ENCODE results near the gene TMC7. TPM values are rescaled to one million over a fixed set of nuclear protein-coding genes. Genes with fewer than 3 reads are reported as not detected.

TMC7 gene
- total and polyA plus RNA-seq, 2 of the 13 experiments (the other 11 are each of a cell fraction or from before 2014, with no cell fraction given), result 1.2 to 5.1 TPM

- ChIA-PET POLR2A (interaction anchor here (0.8 to 12.1 kb wide), 5 partner anchors 8 to 319 kb away, joined by 3 to 239 read pairs (median 9); partner anchors contain the start of gene RPS15A), CTCF (ENCODE audit: low intra/inter-chr PET ratio, low total read pairs) (interaction anchor here (2.6 kb wide), 1 partner anchor 23 kb away, joined by 8 read pairs; no protein-coding TSS in a partner anchor)
- in situ Hi-C loops (cut with HindIII; ENCODE audit: extremely low pct_ligation_motif_present, low pct_unique_long_range_greater_than_20kb) (no loop called here), intact Hi-C loops (cut with micrococcal nuclease; ENCODE audit: unreplicated experiment) (loop anchor here (2.0 to 10.0 kb wide), 2 partner anchors 22 to 1316 kb away; no protein-coding TSS in a partner anchor)
- no peak for DNase-seq (ENCODE audit: low spot score)
- Histone ChIP-seq H3K9ac (ENCODE audit: insufficient read depth, low read depth, low read length) (peak overlapping the region; percentile 72), H3K36me3 (replicated peaks in 1 of 2; ENCODE audit: control insufficient read depth in 1 of 2, insufficient read depth in 2 of 2, low read length in 2 of 2) (no peaks in the 10 kb centered on the region), H3K9me3 (ENCODE audit: low read length) (no peaks in the 10 kb centered on the region), H3K4me3 (replicated peaks in 1 of 3; ENCODE audit: insufficient read depth in 1 of 3, low read depth in 2 of 3, low read length in 3 of 3) (peak overlapping the region in 2 of 3 experiments; percentile 27 to 56; a peak in 2 of 6 replicates), H3K79me2 (ENCODE audit: insufficient read depth, low read length) (peaks cover under 1% of the 10 kb centered on the region), H3K4me1 (ENCODE audit: insufficient read depth, low read length) (peaks cover 92% of the 10 kb centered on the region), H3K27me3 (ENCODE audit: control insufficient read depth in 1 of 2, insufficient read depth in 2 of 2, low read length in 2 of 2) (peaks cover 0 to 9% of the 10 kb centered on the region in 2 experiments; a peak in 1 of 5 replicates), H4K20me1 (ENCODE audit: insufficient read depth, low read length) (no peaks in the 10 kb centered on the region), H3K4me2 (ENCODE audit: low read depth, low read length) (peak overlapping the region; percentile 91), H3K27ac (ENCODE audit: extremely low read length, insufficient read depth, low read length) (peak overlapping the region; percentile 82), H2AFZ (ENCODE audit: low read length) (peak overlapping the region; percentile 44)
- 9% methylated on average over 4 of the region's 4 CpGs for WGBS (ENCODE audit: low lambda C conversion rate)
- no peak for ATAC-seq
- BruUV-seq (replicated peaks), result no TSS peak
- TF ChIP-seq ZNF121 (CRISPR knock-in tag; IDR thresholded peaks at IDR 0.05) (peak; percentile 90), KLF11 (CRISPR knock-in tag; IDR thresholded peaks at IDR 0.05) (no peak), ZNF574 (CRISPR knock-in tag; IDR thresholded peaks at IDR 0.05) (0 out of 2 replicates have a peak, but pooled peaks have one; percentile 3), ZNF777 (CRISPR knock-in tag; IDR thresholded peaks at IDR 0.05) (no peak), ZEB1 (IDR thresholded peaks at IDR 0.05; ENCODE audit: insufficient replicate concordance, low read depth) (peak; percentile 18), HNF1B (CRISPR knock-in tag; IDR thresholded peaks at IDR 0.05) (0 out of 2 replicates have a peak, but pooled peaks have one; percentile 22), ZNF773 (CRISPR knock-in tag; IDR thresholded peaks at IDR 0.05; ENCODE audit: borderline replicate concordance) (0 out of 2 replicates have a peak, but pooled peaks have one; percentile 63), ZSCAN20 (CRISPR knock-in tag; IDR thresholded peaks at IDR 0.05; ENCODE audit: borderline replicate concordance) (0 out of 2 replicates have a peak, but pooled peaks have one; percentile 45), MAZ (IDR thresholded peaks at IDR 0.05; ENCODE audit: borderline replicate concordance, low read depth, low read length) (no peak), MAZ (CRISPR knock-in tag; IDR thresholded peaks at IDR 0.05; ENCODE audit: low read depth) (0 out of 2 replicates have a peak, but pooled peaks have one; percentile 6)
- TF ChIP-seq, protein P1, sequence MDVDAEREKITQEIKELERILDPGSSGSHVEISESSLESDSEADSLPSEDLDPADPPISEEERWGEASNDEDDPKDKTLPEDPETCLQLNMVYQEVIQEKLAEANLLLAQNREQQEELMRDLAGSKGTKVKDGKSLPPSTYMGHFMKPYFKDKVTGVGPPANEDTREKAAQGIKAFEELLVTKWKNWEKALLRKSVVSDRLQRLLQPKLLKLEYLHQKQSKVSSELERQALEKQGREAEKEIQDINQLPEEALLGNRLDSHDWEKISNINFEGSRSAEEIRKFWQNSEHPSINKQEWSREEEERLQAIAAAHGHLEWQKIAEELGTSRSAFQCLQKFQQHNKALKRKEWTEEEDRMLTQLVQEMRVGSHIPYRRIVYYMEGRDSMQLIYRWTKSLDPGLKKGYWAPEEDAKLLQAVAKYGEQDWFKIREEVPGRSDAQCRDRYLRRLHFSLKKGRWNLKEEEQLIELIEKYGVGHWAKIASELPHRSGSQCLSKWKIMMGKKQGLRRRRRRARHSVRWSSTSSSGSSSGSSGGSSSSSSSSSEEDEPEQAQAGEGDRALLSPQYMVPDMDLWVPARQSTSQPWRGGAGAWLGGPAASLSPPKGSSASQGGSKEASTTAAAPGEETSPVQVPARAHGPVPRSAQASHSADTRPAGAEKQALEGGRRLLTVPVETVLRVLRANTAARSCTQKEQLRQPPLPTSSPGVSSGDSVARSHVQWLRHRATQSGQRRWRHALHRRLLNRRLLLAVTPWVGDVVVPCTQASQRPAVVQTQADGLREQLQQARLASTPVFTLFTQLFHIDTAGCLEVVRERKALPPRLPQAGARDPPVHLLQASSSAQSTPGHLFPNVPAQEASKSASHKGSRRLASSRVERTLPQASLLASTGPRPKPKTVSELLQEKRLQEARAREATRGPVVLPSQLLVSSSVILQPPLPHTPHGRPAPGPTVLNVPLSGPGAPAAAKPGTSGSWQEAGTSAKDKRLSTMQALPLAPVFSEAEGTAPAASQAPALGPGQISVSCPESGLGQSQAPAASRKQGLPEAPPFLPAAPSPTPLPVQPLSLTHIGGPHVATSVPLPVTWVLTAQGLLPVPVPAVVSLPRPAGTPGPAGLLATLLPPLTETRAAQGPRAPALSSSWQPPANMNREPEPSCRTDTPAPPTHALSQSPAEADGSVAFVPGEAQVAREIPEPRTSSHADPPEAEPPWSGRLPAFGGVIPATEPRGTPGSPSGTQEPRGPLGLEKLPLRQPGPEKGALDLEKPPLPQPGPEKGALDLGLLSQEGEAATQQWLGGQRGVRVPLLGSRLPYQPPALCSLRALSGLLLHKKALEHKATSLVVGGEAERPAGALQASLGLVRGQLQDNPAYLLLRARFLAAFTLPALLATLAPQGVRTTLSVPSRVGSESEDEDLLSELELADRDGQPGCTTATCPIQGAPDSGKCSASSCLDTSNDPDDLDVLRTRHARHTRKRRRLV (CRISPR knock-in tag; IDR thresholded peaks at IDR 0.05), result 0 out of 2 replicates have a peak, but pooled peaks have one; percentile 9
- no peak for FAIRE-seq
Measured at GRCh38 chr16:19109288-19109664, 125.5 kb downstream of the TMC7 start.
